ENCODE measurements around the gene FRMD4B.

FRMD4B gene

GRCh38 chr3:69178082-69178481 is 207.8 kb downstream of the FRMD4B start:
- TF ChIP-seq CTCF (IDR thresholded peaks at IDR 0.05; ENCODE audit: insufficient read depth, missing control alignments): no peak
- FAIRE-seq (no peak), DNase-seq (ENCODE audit: insufficient read length, low spot score) (no peak)

GRCh38 chr3:69174871-69175737 is 210.8 kb downstream of the FRMD4B start:
- no peak for TF ChIP-seq CTCF (IDR thresholded peaks at IDR 0.05; ENCODE audit: insufficient read depth, missing control alignments)
- no peak for DNase-seq (ENCODE audit: insufficient read length, low spot score)
- no peak for FAIRE-seq

GRCh38 chr3:69174445-69174844 is 211.4 kb downstream of the FRMD4B start:
- no peak for DNase-seq (ENCODE audit: insufficient read length, low spot score)
- TF ChIP-seq CTCF (IDR thresholded peaks at IDR 0.05; ENCODE audit: insufficient read depth, missing control alignments): no peak
- FAIRE-seq: no peak

- FAIRE-seq (no peak), DNase-seq (ENCODE audit: insufficient read length, low spot score) (no peak)
- TF ChIP-seq CTCF (IDR thresholded peaks at IDR 0.05; ENCODE audit: insufficient read depth, missing control alignments): no peak
These were observed 213.8 kb downstream of the FRMD4B start for GRCh38 chr3:69172058-69172457.

- TF ChIP-seq CTCF (IDR thresholded peaks at IDR 0.05; ENCODE audit: insufficient read depth, missing control alignments): no peak
- DNase-seq (ENCODE audit: insufficient read length, low spot score) (no peak), FAIRE-seq (no peak)
These were observed 219.4 kb downstream of the FRMD4B start for GRCh38 chr3:69166446-69166845.

GRCh38 chr3:69165744-69166143 is 220.1 kb downstream of the FRMD4B start:
- no peak for FAIRE-seq
- DNase-seq (ENCODE audit: insufficient read length, low spot score): no peak

More at GRCh38 chr3:69165744-69166143, 220.1 kb downstream of the FRMD4B start:
- TF ChIP-seq CTCF (IDR thresholded peaks at IDR 0.05; ENCODE audit: insufficient read depth, missing control alignments): no peak

Data from D721Med (cell line).